Measurements from ENCODE around the gene NSG1.

GRCh38 chr4:4338210-4339001, 48.5 kb upstream of the NSG1 start:
- TF ChIP-seq, protein P1, sequence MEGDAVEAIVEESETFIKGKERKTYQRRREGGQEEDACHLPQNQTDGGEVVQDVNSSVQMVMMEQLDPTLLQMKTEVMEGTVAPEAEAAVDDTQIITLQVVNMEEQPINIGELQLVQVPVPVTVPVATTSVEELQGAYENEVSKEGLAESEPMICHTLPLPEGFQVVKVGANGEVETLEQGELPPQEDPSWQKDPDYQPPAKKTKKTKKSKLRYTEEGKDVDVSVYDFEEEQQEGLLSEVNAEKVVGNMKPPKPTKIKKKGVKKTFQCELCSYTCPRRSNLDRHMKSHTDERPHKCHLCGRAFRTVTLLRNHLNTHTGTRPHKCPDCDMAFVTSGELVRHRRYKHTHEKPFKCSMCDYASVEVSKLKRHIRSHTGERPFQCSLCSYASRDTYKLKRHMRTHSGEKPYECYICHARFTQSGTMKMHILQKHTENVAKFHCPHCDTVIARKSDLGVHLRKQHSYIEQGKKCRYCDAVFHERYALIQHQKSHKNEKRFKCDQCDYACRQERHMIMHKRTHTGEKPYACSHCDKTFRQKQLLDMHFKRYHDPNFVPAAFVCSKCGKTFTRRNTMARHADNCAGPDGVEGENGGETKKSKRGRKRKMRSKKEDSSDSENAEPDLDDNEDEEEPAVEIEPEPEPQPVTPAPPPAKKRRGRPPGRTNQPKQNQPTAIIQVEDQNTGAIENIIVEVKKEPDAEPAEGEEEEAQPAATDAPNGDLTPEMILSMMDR (IDR thresholded peaks at IDR 0.05) = no peak
- no peak for TF ChIP-seq POLR2AphosphoS5 (IDR thresholded peaks at IDR 0.05)
